Activated T-helper 9 cell treated with anti-CD3 and anti-CD28 coated beads, Interleukin-2, amount 50 U/mL, for 16 hours (primary cell): Measurements from ENCODE around the gene DCST2.
A peak's percentile ranks its signal among the peaks of the same experiment; 100 is the strongest.

Source experiments
- DNase-seq: peaks from one replicate; pipeline ENCODE4 v3.0.0-alpha.2; 2020; ENCODE audit warnings: low read depth

DCST2 gene

DNA sequence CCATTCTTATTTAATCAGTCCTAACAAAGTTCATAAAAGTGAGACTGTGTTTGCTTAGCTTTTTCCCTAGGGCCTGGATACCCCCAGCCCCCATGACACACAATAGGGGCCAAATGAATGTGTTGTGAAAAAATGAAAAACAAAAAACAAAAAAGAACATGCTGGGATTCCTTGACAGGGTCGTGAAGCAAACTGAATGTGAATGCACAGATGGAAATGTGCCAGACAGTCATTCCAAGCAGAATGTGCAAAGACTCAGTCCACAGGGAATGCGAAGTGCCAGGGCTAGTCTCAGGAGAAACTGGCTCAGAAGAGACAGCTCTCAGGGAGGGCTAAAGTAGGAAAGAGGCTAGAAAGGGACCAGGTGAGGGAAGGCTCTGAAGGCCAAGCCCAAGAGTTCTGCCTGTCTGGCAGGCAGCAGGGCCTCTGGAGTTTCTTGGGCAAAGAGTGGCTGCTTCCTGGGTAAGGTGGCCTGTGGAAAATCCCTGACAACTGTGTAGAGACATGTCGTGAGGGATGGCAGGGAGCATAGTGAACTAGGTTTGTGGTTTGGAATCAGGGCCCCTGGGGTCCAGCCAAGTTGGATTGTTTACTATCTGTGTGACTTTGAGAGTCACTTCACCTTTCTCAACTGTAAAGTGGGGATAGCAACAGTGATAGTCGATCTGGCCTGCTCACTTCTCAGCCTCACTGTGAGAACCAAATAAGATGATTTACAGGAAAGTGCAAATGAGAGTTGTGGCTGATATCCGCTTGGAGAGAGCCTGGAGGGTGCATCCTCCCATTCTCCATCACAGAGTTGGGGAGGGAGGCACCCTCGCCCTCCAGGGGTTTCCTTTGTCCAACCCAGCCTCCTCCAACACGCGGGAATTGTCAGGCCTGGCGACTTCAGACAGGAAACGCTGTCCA lies 16.3 kb upstream of the DCST2 start:
- DNase-seq = no peak

DNA sequence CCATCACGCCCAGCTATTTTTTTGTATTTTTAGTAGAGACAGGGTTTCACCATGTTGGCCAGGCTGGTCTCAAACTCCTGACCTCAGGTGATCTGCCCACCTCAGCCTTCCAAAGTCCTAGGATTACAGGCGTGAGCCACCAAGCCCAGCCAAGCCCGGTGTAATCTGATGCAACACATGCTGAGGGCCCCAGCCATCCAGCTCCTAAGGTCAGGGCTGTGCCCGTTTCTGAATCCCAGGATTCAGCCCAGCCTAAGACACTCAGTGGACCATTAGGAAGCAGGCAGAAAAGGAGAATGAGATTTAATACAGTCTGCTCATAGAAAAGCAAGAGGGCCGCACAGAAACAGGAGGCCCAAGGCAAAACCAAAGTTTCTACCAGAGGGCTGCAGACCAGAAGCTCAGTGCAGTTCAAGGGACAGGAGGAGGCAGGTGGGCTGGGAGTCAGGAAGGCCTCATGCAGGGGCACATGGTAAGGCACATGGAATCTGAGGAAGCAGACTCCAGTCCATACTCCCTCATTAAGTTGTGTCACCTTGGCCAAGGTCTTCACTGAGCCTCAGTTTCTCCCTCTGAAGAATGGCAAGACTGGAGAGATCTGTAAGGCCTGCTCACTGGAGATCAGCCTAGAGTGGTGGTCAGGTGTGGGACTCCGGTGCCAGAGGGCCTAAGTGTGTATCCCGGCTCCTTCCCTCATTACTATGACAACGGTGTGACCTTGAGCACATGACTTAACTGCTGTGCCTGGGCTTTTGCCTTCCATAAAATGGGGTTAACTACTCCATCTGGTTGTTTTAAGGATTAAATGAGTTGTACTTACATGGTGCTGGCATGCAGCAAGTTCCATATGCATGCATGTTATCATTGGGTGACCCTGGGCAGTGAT lies 15.1 kb upstream of the DCST2 start:
- no peak for DNase-seq

DNA sequence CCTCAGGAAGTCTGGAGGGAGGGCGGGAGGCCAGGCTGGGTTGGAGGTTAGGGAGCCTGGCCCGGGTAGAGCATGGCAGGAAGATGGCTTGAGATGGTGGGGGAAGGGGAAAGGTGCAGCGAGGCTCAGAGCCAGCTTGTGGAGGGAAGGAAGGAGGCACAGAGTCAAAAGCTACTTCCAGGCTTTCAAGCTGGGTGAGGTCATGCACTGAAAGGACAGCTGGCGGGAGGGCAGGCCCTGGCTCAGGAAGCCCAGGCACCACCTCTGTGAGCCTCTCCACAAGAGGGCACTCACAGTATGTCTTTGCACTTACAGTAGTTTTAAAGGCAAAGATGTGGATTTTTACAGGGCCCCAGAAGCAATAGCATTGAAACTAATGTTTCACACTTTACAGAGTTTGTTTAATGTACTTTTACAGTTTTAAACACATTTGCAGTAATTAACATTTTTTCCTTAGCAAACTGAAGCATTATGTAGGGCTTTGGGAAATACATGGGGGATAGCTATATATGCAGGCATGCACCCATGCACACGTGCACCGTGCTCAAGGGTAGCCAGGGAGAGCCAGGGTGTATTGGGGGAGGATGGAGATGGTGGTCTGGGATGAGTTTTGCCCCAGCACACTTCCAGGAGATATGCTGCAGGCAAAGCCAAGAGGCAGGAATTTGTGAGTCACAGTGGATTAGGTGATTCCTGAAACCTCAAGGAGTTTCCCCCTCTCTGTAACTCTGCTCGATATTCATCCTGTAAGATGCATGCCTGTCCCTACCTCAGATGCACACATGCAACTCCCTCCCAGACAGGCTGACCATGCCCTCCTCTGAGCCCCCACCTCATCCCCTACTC lies 11.5 kb upstream of the DCST2 start:
- peak; percentile 33 for DNase-seq

DNA sequence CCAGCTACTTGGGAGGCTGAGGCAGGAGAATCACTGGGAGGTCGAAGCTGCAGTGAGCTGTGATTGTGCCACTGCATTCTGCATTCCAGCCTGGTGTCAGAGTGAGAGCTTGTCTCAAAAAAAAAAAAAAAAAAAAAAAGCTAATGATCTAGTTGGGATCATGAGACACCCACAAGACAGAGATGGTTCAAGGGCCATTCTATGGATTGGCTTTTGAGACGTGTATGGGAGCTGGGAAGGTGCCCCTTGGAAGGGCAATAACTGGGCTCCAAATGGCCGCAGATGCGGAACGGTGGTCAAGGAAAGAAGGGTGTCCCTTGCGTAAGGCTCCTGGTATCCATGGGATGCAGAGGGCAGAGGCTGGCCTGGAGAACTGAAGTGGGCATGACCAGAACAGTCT lies 10.8 kb upstream of the DCST2 start:
- DNase-seq = no peak

DNA sequence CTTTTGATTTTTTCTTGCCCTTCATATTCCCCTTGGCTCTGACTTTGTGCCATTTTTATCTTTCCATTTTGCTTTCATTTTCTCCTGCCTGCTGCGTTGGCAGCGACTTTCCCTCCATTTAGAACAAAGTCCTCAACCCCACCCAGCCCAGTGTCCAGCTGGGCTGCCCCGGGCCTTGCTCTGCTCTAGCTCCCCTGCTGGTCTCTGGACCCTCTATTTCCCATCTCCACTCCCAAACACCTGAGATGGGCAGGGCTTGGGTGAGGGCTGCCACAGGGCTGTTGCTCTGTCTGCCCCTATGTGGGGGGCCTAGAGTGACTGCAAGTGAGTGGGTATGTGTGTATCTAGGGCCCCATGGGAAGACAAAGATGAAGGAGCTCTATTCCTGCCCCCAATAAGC lies 10.2 kb upstream of the DCST2 start:
- DNase-seq = no peak

DNA sequence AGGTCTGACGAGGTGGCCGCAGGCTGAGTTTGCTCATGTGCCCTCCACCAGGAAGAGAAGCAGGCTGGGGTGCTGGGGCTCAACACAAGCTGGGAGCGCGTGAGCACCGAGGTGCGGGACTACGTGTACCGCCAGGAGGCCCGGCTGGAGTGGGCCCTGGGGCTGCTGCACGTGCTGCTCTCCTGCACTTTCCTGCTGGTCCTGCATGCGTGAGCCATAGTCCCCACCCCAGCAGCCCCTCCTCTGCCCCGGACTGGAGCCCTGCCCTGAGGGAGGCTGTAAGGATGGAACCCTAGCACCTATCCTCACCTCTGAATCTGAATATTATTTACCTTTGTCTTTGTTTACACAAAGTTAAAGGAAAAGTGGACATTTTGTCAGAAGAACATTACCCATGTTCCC lies 9.7 kb upstream of the DCST2 start:
- no peak for DNase-seq

DNA sequence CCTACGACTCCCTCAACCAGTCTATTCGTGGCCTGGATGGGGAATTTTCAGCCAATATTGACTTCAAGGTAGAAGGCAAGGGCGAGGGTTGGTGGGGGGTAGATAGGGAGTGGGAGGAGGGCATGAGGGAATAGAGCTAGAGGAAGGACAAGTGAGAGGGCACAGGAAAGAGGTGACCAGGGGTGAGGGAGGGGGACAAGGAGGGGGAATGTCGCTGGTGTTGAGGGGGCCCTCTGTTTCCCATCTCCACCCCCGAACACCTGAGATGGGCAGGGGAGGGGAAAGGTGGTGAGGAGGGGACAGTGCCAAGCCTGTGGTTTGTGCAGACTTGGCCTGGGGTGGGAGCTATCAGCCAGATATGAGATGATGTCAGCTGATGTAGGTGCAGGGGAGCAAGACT lies 9.2 kb upstream of the DCST2 start:
- no peak for DNase-seq

DNA sequence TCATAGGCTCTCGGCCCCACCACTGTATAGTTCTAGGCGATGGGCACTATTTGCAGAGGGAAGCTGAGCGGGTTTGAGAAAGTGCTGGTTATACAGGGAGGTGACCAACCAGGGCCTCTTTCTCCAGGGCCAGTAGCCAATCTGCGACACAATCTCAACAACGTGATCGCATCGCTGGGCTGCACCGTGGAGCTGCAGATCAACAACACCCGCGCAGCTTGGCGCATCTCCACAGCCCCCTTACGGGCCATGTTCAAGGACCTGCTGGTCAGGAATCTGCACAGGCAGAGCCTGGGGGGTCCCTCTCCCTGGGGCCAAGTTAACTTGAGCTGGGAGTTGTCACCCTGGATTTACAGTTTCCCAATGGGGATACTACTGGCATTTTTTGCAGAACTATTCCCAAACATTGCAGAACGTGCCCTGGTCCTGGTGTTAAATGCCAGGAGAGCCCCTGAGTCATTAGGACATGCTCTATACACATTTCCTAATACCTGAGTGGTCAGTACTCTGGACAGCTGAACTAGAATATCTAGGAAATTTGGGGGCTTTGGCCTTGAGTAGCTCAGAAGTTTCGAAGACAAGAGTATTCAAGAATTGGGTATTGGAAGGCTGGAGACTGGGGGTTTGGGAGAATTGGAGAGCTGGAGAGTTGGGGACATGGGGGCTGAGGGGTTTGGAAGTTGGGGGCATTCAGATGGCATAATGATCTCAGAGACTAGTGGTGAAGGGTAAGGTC lies 6.9 kb upstream of the DCST2 start:
- no peak for DNase-seq

DNA sequence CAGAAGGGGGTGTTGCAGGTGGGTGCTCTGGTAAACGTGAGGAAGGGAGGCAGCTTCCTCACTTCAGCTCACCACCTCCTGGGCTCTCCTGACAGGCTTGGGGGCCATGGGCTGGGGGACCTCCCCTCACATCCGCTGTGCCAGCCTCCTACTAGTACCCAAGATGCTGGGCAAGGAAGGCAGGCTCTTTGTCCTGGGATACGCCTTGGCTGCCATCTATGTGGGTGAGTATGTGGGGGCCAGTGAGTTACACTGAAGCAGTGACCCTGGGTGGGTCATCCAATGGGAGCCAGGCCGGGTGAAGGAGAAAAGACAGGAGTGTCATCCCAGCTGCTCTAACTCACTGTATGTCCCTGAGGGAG lies 5.7 kb upstream of the DCST2 start:
- no peak for DNase-seq

DNA sequence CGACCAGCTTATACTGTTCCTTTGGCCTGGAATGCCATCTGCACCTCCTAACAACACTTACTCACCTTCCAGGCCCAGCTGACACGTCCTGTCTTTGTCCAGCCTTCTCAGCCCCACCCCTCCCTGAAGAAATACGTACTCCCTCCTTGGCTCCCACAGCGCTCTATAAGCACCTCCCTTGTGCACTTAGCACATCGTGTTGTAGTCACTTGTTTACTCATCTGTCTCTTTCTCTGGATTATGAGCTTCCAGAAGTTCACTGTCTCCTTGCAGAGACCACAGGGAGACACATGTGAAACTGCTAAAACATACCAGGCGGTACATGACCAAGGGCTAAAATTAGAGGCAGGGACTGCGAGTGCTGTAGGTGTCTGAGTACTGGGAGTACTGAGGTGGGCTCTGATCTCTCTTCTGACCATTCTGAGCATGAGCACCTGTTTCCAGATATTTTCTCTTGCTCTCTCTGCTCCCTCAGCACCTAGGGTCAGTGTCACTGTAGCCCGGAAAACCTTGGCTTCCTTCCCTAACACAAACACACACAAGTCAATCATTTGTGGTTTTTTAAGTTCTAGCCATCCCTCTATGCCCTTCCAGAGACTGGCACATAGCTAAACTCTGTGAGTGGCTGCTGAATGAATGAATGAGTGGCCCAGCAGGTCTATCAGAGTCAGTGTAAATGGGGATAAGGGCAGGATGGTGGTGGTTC lies 5.2 kb upstream of the DCST2 start:
- DNase-seq = no peak

DNA sequence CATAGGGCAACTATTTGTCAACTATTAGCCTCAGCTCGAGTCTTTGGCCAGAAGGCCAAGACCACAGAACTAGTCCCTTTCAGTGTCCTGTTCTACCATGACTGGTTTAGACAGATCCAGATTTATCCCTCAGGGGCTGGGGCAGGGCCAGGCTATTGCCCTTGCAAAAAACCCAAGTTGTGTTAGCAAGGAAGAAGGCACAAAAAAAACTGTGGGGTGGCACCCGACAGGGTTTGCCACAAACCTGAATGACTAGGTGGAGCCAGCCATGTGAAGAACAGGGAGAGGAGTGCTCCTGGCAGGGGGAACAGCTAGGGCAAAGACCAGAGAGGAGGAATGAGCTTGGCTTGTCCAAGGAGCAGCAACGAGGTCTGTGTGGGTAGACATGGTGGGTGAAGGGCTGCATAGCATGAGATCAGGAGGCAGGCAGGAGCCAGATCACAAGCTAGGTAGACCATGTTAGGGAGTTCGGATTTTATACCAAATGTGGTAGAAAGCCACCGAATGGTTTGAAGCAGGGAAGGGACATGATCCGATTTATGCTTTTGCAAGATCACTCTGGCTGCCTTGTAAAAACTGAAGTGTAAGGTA lies 4.4 kb upstream of the DCST2 start:
- DNase-seq = no peak

DNA sequence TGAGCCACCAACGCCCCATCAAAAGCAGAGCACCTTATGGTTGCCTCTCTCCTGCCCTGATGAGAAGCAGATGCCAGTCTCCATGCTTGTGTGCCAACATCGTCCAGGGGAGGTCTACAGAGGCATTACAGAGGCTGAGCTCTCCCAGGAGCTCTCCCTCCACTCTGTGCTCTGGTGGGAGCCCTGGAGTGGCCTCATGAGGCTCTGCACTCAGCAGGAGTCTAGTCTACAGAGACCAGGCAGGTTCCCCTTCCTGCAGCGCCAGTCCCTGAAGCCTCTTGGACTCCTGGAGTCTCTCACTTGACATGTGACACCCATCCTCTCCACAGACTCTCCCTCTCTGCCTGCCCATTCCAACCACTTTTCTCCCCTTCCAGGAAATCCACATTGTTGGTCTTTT lies 3.5 kb upstream of the DCST2 start:
- no peak for DNase-seq

DNA sequence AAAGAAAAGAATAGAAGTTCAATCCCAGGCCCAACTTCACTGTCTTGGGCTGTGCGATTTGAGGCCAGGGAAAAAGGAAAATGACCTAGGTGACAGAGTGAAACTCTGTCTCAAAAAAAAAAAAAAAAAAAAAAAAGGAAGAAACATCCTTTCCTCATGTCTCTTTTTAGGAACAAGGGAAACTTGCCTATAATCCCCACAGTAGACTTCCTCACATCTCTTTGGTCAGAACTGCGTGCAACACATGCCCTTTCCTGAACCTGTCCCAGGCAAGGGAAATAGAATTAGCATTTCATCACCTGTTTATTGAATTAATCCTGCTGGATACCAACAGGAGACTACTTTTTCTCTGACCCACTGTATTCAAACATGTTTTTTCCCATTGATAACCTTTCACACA lies 2.4 kb upstream of the DCST2 start:
- no peak for DNase-seq

DNA sequence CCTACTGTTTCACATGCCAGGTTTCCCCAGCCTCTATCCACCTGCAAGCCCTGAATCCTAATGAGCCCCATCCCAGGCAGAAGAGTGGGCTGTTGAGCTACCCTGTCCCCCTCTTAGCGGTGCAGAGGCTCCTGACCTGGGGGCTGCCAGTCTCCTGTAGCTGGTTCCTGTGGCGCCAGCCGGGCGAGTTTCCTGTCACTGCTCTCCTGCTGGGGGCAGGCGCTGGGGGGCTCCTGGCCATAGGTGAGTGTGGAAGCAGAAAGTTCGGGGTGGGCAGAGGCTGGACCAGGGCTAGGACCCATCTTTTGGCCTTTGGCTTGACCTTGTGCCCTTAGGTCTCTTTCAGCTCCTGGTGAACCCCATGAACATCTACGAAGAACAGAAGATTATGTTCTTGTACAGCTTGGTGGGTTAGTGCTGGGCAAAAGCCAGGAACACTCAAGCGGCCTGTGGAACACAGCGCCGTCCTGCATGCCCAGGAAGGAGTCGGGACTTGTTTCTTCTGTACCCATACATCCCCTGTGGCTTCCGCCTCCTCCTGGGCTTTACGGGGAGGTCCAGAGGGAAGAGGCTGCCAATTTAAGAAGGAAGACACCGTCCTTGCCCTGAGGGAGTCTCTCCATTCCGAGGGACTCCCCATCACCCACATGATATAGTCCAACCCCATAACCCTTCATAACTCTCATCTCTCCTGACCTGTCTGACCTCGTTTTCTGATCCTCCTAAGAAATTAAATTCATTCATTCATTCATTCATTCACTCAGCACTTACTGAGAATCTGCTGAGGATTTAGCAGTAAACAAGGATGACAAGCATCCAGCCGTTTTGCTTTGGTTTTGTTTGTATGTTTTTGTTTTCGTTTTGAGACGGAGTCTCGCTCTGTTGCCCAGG lies 982 bp upstream of the DCST2 start:
- DNase-seq = no peak

DNA sequence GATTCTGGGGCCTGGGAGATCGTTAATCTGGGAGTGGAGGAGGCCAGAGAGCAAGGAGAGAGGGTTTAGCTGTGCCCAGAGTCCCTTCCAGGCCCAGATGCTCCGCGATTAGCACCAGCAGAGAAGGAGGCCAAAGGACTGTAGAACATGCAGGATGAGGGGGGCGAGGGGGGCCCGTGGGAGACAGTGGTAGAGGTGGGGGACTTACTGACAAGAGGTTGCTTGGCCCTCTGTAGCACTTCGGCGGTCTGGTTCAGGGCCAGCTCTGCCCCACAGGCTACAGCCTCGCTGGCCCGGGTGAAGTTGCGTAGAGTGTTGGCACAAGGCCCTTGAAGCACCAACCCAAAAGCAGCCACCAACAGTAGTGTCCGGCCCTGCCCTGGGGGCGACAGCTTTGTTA lies 695 bp downstream of the DCST2 start:
- DNase-seq = no peak

DNA sequence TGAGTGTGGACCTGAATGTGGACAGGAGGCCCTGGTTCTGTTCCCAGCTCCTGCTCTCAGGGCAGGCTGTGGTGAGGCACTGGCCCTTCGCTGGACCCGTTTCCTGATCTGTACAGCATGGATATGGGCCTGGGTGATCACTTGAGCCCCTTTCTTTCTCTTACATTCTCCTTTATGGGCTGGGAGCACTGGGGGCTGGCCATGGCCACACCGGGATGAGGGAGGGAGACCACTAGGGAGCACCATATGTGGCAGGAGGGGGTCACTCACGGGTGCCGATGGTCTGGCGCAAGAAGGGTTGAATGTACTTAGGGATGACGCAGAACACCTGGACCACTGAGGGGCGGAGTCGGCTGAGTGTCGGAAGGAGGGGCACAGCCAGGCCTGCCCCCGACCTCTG lies 2.7 kb downstream of the DCST2 start:
- DNase-seq = no peak

DNA sequence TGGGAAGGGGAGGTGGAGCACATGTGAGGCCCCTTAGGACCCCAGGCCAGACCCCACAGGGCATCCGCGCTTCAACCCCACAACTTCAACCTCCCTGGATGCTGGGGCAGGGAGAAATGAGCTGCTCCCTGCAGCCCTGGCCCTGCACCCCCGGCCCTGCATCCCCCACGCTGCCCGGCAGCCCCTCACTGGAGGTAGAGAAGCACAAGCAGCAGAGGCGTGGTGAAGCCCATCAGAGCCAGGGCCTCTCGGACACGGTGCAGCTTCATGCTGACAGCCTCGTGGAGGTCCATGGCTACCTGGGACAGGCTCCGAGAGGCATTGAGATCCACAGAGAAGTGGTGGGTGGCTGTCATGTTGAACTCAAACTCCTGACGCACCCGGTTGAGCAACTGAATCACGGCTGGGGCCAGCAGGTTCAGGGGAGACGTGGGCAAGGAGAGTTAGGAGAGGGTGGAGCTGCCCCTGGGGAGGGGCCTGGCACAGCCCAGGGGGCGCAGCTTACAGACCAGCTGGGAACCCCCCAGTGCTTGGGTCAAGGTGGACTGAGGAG lies 3.3 kb downstream of the DCST2 start:
- no peak for DNase-seq

DNA sequence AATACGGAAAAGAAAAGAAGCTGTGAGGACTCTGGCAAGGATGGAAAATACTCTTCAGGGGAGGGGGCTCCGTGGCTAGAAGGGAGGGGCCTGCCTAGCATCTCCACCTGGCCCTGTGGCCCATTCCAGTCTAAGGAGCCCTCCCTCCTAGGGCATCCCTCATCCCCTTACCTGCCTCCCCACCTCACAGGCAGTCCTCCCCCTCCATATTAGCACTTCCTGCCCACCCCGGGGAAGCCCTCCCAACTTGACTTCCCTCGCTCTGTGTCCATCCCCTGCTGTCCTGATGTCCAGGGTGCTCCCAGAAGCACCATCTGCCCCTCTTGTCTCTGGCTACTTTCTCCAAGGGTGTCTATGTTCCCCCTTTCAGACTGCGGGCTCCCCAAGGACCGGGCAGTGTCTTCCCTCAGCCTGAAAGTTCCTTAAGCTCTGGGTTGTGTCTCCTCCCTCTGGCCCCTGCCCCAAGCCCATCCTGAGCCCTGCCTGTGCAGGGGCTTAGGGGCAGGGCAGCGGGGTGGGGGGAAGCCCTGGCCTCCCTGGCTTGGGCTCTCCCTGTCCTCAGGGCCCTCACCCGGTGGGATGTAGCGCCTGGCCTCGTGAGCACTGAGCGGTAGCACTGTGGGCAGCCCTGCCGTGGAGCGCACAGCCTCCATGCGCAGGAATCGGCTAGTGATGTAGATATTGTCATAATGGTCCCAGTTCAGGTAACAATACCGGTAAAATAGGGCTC lies 3.9 kb downstream of the DCST2 start:
- no peak for DNase-seq

DNA sequence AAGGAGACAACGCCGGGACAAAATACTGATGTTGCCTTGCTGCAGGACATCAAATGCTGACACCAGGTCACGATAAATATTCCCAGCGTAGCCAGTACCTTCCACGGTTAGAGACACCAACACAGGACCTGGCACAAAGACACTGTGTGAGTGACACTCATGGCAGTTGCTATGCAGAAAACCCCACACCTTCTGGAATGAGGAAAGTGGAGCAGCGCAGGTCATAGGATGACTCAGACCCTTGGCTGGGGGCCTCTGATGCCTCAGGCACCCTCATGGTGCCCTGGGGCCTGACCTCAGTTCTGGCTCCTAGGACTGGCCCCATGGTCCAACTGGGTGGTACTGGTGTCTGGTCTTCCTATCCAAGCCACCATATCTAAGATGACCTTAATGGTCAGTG lies 7.0 kb downstream of the DCST2 start:
- no peak for DNase-seq
